Esophagus muscularis mucosa (tissue), 4 donors: ENCODE results near the gene QPCTL.

Experiments
- CTCF ChIP-seq, 3 experiments: fragments of 200-600 bp in 2 of 3; fragments of 450-650 bp in 1 of 3; sonication (generic) in 2 of 3; IDR thresholded peaks; one replicate each; pipeline ENCODE4 v1.5.1; 2017 to 2019; ENCODE audit warnings: antibody characterized with exemption in 3 of 3, mild to moderate bottlenecking in 2 of 3, moderate library complexity in 1 of 3
- EP300 ChIP-seq: sonication (generic); formaldehyde crosslinking; IDR thresholded peaks from one replicate; pipeline ENCODE4 v1.6.1; 2017; ENCODE audit warnings: antibody characterized with exemption
- POLR2A ChIP-seq: fragments of 450-650 bp; IDR thresholded peaks from one replicate; pipeline ENCODE4 v1.6.1; 2017; ENCODE audit warnings: antibody characterized with exemption, moderate library complexity, mild to moderate bottlenecking, low read depth

GRCh38 chr19:45746866-45747265 lies 54.4 kb downstream of the QPCTL start:
- no peak for TF ChIP-seq CTCF (IDR thresholded peaks at IDR 0.05)
- TF ChIP-seq POLR2A: no peak
- no peak for TF ChIP-seq EP300
